Measurements from ENCODE around the gene GPR156. TPM values are rescaled to one million over a fixed set of nuclear protein-coding genes. Genes with fewer than 3 reads are reported as not detected.

GPR156 gene
- total RNA-seq, 1 experiment from 2014 or later = 0.15 TPM

DNA sequence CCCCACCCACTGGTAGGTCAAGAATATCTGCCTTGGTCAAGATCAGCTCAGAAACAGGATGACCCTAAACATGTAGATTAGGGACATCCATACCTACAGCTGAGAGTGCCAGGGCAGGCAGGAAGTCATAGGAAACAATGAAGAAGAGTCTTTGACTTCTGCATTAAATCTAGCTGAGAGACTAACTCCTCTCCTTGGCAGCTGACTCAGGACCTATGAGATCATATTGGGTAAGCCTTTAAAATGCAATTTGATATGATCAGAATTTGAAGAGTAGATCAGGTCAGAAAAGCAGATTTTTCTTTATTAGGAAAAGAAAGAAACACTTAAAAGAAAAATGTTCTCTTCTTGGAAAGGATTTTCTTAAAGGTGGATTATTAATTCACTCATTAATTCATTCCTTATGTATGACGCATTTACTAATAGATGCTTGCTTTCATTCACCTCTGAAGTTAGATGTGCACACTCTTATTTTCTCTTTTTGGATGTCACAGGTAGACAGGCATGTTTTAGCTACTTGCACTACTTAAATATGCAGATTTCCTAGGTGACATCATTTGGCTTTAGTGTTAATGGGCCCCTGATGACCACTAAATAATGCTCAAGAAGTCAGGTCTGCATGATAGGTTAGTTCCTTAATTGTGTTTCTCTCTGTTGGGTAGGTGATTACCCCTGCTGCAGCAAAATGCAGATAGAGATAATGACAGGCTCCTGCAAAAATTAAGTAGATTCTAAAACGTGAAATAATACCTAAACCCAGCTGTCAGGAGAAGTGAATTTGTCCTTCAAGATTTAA is 155.1 kb downstream of the GPR156 start:
- Histone ChIP-seq H3K4me2 (ENCODE audit: low read length) (no peak overlapping the region), H3K9me2 (ENCODE audit: insufficient read depth) (no peaks in the 10 kb centered on the region), H3K4me1 (ENCODE audit: control insufficient read depth in 1 of 2, insufficient read depth in 2 of 2, low read length in 2 of 2) (peaks cover 0 to 2% of the 10 kb centered on the region in 2 experiments; a peak in 1 of 4 replicates), H2AFZ (ENCODE audit: low read depth, low read length, poor library complexity, severe bottlenecking) (no peak overlapping the region), H3K27me3 (ENCODE audit: insufficient read depth, low read length) (no peaks in the 10 kb centered on the region), H3K36me3 (ENCODE audit: control insufficient read depth in 1 of 2, insufficient read depth in 2 of 2, low read length in 2 of 2) (no peaks in the 10 kb centered on the region), H3K4me3 (replicated peaks in 1 of 2; ENCODE audit: low read depth in 1 of 2, low read length in 2 of 2) (no peak overlapping the region), H3K27ac (ENCODE audit: low read depth, low read length) (no peak overlapping the region), H4K20me1 (ENCODE audit: insufficient read depth) (no peaks in the 10 kb centered on the region), H3K79me2 (ENCODE audit: insufficient read depth, low read length) (no peaks in the 10 kb centered on the region), H3K9me3 (ENCODE audit: control insufficient read depth in 1 of 2, insufficient read depth in 1 of 2, low read depth in 1 of 2, low read length in 2 of 2) (no peaks in the 10 kb centered on the region), H3K9ac (ENCODE audit: low read length) (no peak overlapping the region)
- ChIA-PET CTCF (no interaction called here), POLR2A (no interaction called here), RAD21 (ENCODE audit: low non-redundant PET in 1 of 2, low total read pairs in 2 of 2, uncharacterized antibody in 2 of 2, unreplicated experiment in 2 of 2) (no interaction called here)
- no TSS peak for BruUV-seq (replicated peaks)
- no peak for DNase-seq (ENCODE audit: low read depth, low spot score)
- TF ChIP-seq TCF7L2 (IDR thresholded peaks at IDR 0.05; ENCODE audit: borderline replicate concordance, extremely low read depth, insufficient read depth, insufficient read length) (no peak), FOSL1 (IDR thresholded peaks at IDR 0.05; ENCODE audit: low read depth) (no peak), SIN3A (IDR thresholded peaks at IDR 0.05; ENCODE audit: low read depth) (no peak), JUND (IDR thresholded peaks at IDR 0.05) (no peak), SP1 (IDR thresholded peaks at IDR 0.05; ENCODE audit: low read depth) (no peak), CBX3 (IDR thresholded peaks at IDR 0.05; ENCODE audit: low read depth) (no peak), POLR2A (IDR thresholded peaks at IDR 0.05; ENCODE audit: borderline replicate concordance, extremely low read depth, insufficient read depth, insufficient read length) (no peak), SRF (IDR thresholded peaks at IDR 0.05; ENCODE audit: low read depth) (no peak), REST (IDR thresholded peaks at IDR 0.05; ENCODE audit: low read depth) (no peak), EGR1 (IDR thresholded peaks at IDR 0.05; ENCODE audit: low read depth) (no peak), EZH2phosphoT487 (IDR thresholded peaks at IDR 0.05; ENCODE audit: borderline replicate concordance) (no peak), ZFX (IDR thresholded peaks at IDR 0.05) (no peak), POLR2AphosphoS5 (IDR thresholded peaks at IDR 0.05; ENCODE audit: low read depth, low read length) (no peak)
- TF ChIP-seq, protein P1, sequence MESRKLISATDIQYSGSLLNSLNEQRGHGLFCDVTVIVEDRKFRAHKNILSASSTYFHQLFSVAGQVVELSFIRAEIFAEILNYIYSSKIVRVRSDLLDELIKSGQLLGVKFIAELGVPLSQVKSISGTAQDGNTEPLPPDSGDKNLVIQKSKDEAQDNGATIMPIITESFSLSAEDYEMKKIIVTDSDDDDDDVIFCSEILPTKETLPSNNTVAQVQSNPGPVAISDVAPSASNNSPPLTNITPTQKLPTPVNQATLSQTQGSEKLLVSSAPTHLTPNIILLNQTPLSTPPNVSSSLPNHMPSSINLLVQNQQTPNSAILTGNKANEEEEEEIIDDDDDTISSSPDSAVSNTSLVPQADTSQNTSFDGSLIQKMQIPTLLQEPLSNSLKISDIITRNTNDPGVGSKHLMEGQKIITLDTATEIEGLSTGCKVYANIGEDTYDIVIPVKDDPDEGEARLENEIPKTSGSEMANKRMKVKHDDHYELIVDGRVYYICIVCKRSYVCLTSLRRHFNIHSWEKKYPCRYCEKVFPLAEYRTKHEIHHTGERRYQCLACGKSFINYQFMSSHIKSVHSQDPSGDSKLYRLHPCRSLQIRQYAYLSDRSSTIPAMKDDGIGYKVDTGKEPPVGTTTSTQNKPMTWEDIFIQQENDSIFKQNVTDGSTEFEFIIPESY (IDR thresholded peaks at IDR 0.05; ENCODE audit: extremely low read depth, insufficient replicate concordance, low read length) = no peak
- no peak for ATAC-seq
- intact Hi-C loops (cut with micrococcal nuclease) = no loop called here
